Neural cell (in vitro differentiated cells): ENCODE data around the gene ERCC2. TPM values are rescaled to one million over a fixed set of nuclear protein-coding genes. Genes with fewer than 3 reads are reported as not detected.

Source experiments
- H2AFZ ChIP-seq: fragments of 200-600, 300-800 bp; sonication (generic), shearing (Covaris generic); 2 replicates; pipeline ENCODE4 v1.6.0; 2014; ENCODE audit warnings: low read depth, mild to moderate bottlenecking, antibody characterized with exemption, low read length, moderate library complexity
- H3F3A ChIP-seq: fragments of 200-600 bp; shearing (Covaris generic); 2 replicates; pipeline ENCODE4 v1.6.1; 2016; ENCODE audit warnings: mild to moderate bottlenecking, moderate library complexity, mixed read lengths, antibody characterized with exemption, low read length; ENCODE audit not compliant: insufficient read depth, poor library complexity, severe bottlenecking
- H3K27ac ChIP-seq: fragments of 200-600, 300-800 bp; sonication (generic), shearing (Covaris generic); 2 replicates; pipeline ENCODE4 v1.5.1; 2014; ENCODE audit warnings: mild to moderate bottlenecking, low read length, moderate library complexity
- H3K27me3 ChIP-seq: fragments of 300-800, 200-600 bp; sonication (generic), shearing (Covaris generic); 2 replicates; pipeline ENCODE4 v1.6.0; 2014; ENCODE audit warnings: mild to moderate bottlenecking, low read depth, low read length, moderate library complexity; ENCODE audit not compliant: insufficient read depth
- H3K36me3 ChIP-seq: fragments of 300-800, 200-600 bp; sonication (generic), shearing (Covaris generic); 2 replicates; pipeline ENCODE4 v1.5.1; 2014; ENCODE audit warnings: mild to moderate bottlenecking, antibody characterized with exemption, low read length, moderate library complexity; ENCODE audit not compliant: insufficient read depth
- H3K4me2 ChIP-seq: fragments of 300-800, 200-600 bp; sonication (generic), shearing (Covaris generic); 2 replicates; pipeline ENCODE4 v1.6.0; 2014; ENCODE audit warnings: mild to moderate bottlenecking, low read length
- H3K4me3 ChIP-seq: fragments of 300-800, 200-600 bp; sonication (generic), shearing (Covaris generic); 2 replicates; pipeline ENCODE4 v1.5.1; 2014; ENCODE audit warnings: mild to moderate bottlenecking, low read length, moderate library complexity
- H3K79me2 ChIP-seq: fragments of 200-600 bp; shearing (Covaris generic); replicated peaks from 2 replicates; pipeline ENCODE4 v1.6.0; 2014; ENCODE audit warnings: mild to moderate bottlenecking, low read length, moderate library complexity; ENCODE audit not compliant: insufficient read depth
- H3K9ac ChIP-seq: fragments of 300-800, 200-600 bp; sonication (generic), shearing (Covaris generic); 2 replicates; pipeline ENCODE4 v1.6.1; 2016; ENCODE audit warnings: mild to moderate bottlenecking, low read length, mixed read lengths
- H3K9me2 ChIP-seq: fragments of 200-600 bp; shearing (Covaris generic); 2 replicates; pipeline ENCODE4 v1.6.1; 2016; ENCODE audit warnings: mild to moderate bottlenecking, low read length, mixed read lengths; ENCODE audit not compliant: insufficient read depth
- H3K9me3 ChIP-seq: fragments of 200-600, 300-800 bp; sonication (generic), shearing (Covaris generic); 2 replicates; pipeline ENCODE4 v1.6.1; 2016; ENCODE audit warnings: mild to moderate bottlenecking, mixed run types, low read length, moderate library complexity, mixed read lengths
- H4K20me1 ChIP-seq: fragments of 200-600 bp; shearing (Covaris generic); 2 replicates; pipeline ENCODE4 v1.6.1; 2016; ENCODE audit warnings: mild to moderate bottlenecking, mixed run types; ENCODE audit not compliant: insufficient read depth
- EP300 ChIP-seq: fragments of 450-650 bp; conservative IDR thresholded peaks from 2 replicates; pipeline ENCODE4 v1.6.1; 2014; ENCODE audit warnings: antibody characterized with exemption, mild to moderate bottlenecking, moderate library complexity; ENCODE audit not compliant: poor library complexity, severe bottlenecking
- EZH2 ChIP-seq: fragments of 200-600, 300-800 bp; shearing (Covaris generic), sonication (generic); IDR thresholded peaks from 2 replicates; pipeline ENCODE4 v1.6.1; 2014; ENCODE audit warnings: antibody characterized with exemption, low read length, borderline replicate concordance, mild to moderate bottlenecking; ENCODE audit not compliant: insufficient read depth, poor library complexity, severe bottlenecking
- MXI1 ChIP-seq: fragments of 450-650 bp; conservative IDR thresholded peaks from 2 replicates; pipeline ENCODE4 v1.6.1; 2014; ENCODE audit warnings: antibody characterized with exemption, mild to moderate bottlenecking; ENCODE audit not compliant: poor library complexity, severe bottlenecking
- POLR2AphosphoS5 ChIP-seq: IDR thresholded peaks from 2 replicates; pipeline ENCODE4 v1.6.1; 2012
- RAD21 ChIP-seq: fragments of 450-650 bp; conservative IDR thresholded peaks from 2 replicates; pipeline ENCODE4 v1.6.1; 2014; ENCODE audit warnings: antibody characterized with exemption, mild to moderate bottlenecking, moderate library complexity
- SMC3 ChIP-seq: fragments of 450-650 bp; conservative IDR thresholded peaks from 2 replicates; pipeline ENCODE4 v1.6.1; 2014; ENCODE audit warnings: antibody characterized with exemption, mild to moderate bottlenecking, moderate library complexity; ENCODE audit not compliant: poor library complexity
- TAF1 ChIP-seq: IDR thresholded peaks from 2 replicates; pipeline ENCODE4 v1.6.1; 2012; ENCODE audit warnings: low read depth
- polyA plus RNA-seq: library from polyadenylated mRNA; depleted of rRNA; stranded (reverse); fragments of >200 nt; gene quantifications from 2 replicates; pipeline ENCODE4 v1.2.3, GENCODE V29; 2014
- TF ChIP-seq, protein P1 (sequence below): fragments of 450-650 bp; IDR thresholded peaks from 2 replicates; pipeline ENCODE4 v1.5.1; 2014; ENCODE audit warnings: antibody characterized with exemption, mild to moderate bottlenecking, moderate library complexity; ENCODE audit not compliant: poor library complexity, severe bottlenecking
- TF ChIP-seq, protein P2 (sequence below): IDR thresholded peaks from 2 replicates; pipeline ENCODE4 v1.6.1; 2012; ENCODE audit warnings: borderline replicate concordance

Gene ERCC2
- polyA plus RNA-seq, 1 donor from 2014 or later: 28.8 TPM

DNA sequence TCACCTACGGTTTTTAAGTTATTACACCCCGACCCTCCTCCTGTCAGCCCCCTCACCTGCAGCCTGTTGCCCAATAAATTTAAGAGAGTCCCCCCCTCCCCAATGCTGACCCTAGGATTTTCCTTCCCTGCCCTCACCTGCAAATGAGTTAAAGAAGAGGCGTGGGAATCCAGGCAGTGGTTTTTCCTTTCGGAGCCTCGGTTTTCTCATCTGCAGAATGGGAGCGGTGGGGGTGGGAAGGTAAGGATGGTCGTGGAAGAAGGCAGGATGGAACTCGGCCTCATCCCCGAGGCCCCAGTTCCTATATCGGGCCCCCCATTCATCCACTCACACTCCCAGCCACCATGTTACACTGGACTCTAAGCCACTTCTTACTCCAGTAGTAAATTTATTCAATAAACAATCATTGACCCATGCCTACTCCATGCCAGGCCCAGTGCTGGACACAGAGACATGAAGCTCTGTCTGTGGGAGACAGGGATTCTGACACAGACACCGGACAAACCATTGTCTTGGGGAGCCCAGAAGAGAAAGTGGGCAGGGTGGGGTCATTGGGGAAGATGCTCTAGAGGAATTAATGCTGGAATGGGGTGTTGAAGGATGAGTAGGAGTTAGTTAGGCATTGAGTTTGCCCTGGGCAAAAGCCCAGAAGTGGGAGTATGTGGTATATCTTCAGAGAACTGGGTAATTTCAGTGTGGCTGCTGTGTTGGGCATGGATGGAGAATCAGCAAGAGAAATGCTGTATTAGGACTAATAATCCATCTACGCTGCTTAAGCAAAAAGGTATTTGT lies 66.9 kb downstream of the ERCC2 start:
- Histone ChIP-seq H3K9me3 (no peaks in the 10 kb centered on the region), H3K9ac (no peak overlapping the region), H3K79me2 (no peaks in the 10 kb centered on the region), H3F3A (no peaks in the 10 kb centered on the region), H3K27me3 (no peaks in the 10 kb centered on the region), H3K27ac (no peak overlapping the region), H3K36me3 (no peaks in the 10 kb centered on the region), H4K20me1 (no peaks in the 10 kb centered on the region), H3K9me2 (no peaks in the 10 kb centered on the region), H3K4me2 (no peak overlapping the region), H3K4me3 (no peak overlapping the region), H2AFZ (no peak overlapping the region)
- TF ChIP-seq EZH2 (no peak), POLR2AphosphoS5 (no peak), EP300 (no peak), RAD21 (no peak)

DNA sequence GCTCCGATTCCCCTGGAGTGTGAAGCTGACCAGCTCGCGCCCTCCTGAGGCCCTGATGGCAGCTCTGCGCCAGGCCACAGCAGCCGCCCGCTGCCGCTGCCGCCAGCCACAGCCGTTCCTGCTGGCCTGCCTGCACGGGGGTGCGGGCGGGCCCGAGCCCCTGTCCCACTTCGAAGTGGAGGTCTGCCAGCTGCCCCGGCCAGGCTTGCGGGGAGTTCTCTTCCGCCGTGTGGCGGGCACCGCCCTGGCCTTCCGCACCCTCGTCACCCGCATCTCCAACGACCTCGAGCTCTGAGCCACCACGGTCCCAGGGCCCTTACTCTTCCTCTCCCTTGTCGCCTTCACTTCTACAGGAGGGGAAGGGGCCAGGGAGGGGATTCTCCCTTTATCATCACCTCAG lies 68.0 kb downstream of the ERCC2 start:
- TF ChIP-seq POLR2AphosphoS5 (no peak), MXI1 (no peak), SMC3 (no peak), EZH2 (no peak), EP300 (no peak), RAD21 (no peak), TAF1 (no peak)
- TF ChIP-seq, protein P1, sequence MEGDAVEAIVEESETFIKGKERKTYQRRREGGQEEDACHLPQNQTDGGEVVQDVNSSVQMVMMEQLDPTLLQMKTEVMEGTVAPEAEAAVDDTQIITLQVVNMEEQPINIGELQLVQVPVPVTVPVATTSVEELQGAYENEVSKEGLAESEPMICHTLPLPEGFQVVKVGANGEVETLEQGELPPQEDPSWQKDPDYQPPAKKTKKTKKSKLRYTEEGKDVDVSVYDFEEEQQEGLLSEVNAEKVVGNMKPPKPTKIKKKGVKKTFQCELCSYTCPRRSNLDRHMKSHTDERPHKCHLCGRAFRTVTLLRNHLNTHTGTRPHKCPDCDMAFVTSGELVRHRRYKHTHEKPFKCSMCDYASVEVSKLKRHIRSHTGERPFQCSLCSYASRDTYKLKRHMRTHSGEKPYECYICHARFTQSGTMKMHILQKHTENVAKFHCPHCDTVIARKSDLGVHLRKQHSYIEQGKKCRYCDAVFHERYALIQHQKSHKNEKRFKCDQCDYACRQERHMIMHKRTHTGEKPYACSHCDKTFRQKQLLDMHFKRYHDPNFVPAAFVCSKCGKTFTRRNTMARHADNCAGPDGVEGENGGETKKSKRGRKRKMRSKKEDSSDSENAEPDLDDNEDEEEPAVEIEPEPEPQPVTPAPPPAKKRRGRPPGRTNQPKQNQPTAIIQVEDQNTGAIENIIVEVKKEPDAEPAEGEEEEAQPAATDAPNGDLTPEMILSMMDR: no peak
- TF ChIP-seq, protein P2, sequence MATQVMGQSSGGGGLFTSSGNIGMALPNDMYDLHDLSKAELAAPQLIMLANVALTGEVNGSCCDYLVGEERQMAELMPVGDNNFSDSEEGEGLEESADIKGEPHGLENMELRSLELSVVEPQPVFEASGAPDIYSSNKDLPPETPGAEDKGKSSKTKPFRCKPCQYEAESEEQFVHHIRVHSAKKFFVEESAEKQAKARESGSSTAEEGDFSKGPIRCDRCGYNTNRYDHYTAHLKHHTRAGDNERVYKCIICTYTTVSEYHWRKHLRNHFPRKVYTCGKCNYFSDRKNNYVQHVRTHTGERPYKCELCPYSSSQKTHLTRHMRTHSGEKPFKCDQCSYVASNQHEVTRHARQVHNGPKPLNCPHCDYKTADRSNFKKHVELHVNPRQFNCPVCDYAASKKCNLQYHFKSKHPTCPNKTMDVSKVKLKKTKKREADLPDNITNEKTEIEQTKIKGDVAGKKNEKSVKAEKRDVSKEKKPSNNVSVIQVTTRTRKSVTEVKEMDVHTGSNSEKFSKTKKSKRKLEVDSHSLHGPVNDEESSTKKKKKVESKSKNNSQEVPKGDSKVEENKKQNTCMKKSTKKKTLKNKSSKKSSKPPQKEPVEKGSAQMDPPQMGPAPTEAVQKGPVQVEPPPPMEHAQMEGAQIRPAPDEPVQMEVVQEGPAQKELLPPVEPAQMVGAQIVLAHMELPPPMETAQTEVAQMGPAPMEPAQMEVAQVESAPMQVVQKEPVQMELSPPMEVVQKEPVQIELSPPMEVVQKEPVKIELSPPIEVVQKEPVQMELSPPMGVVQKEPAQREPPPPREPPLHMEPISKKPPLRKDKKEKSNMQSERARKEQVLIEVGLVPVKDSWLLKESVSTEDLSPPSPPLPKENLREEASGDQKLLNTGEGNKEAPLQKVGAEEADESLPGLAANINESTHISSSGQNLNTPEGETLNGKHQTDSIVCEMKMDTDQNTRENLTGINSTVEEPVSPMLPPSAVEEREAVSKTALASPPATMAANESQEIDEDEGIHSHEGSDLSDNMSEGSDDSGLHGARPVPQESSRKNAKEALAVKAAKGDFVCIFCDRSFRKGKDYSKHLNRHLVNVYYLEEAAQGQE: no peak

More for the DNA sequence above, 68.0 kb downstream of the ERCC2 start:
- H3K4me2 ChIP-seq: no peak overlapping the region
- H3K9ac ChIP-seq: no peak overlapping the region
- no peak overlapping the region for H2AFZ ChIP-seq
- no peak overlapping the region for H3K4me3 ChIP-seq
- H3K36me3 ChIP-seq: peaks cover 4% of the 10 kb centered on the region
- no peaks in the 10 kb centered on the region for H3K9me2 ChIP-seq
- H3K27ac ChIP-seq: no peak overlapping the region
- no peaks in the 10 kb centered on the region for H4K20me1 ChIP-seq
- H3K79me2 ChIP-seq: no peaks in the 10 kb centered on the region
- no peaks in the 10 kb centered on the region for H3F3A ChIP-seq
- H3K27me3 ChIP-seq: no peaks in the 10 kb centered on the region
- no peaks in the 10 kb centered on the region for H3K9me3 ChIP-seq

Other genes with a start within 250 kb of the ERCC2 start
- 1.6 and 2.8 TPM in 2 replicates for gene NKPD1, start 209.6 kb downstream of the ERCC2 start, polyA plus RNA-seq
- gene TRAPPC6A, start 192.3 kb downstream of the ERCC2 start, polyA plus RNA-seq: 34.9 and 48.5 TPM in 2 replicates
- 1.8 and 4.3 TPM in 2 replicates for gene BLOC1S3, start 191.8 kb downstream of the ERCC2 start, polyA plus RNA-seq
- not detected in 2 replicates for gene EXOC3L2, start 125.2 kb downstream of the ERCC2 start, polyA plus RNA-seq
- gene MARK4, start 119.3 kb downstream of the ERCC2 start, polyA plus RNA-seq: 11.6 and 23.1 TPM in 2 replicates
- gene CKM, start 47.7 kb downstream of the ERCC2 start, polyA plus RNA-seq: 0.14 TPM in 1 of 2 replicates, not detected in the other
- gene KLC3, start 29.8 kb downstream of the ERCC2 start, polyA plus RNA-seq: 0.44 TPM in 1 of 2 replicates, not detected in the other
- gene PPP1R13L, start 34.5 kb upstream of the ERCC2 start, polyA plus RNA-seq: 0.74 TPM in 1 of 2 replicates, not detected in the other
- gene POLR1G, start 36.1 kb upstream of the ERCC2 start, polyA plus RNA-seq: 2.3 and 2.4 TPM in 2 replicates
- gene ERCC1, start 53.3 kb upstream of the ERCC2 start, polyA plus RNA-seq: 69.2 and 80.8 TPM in 2 replicates
- gene FOSB, start 97.4 kb upstream of the ERCC2 start, polyA plus RNA-seq: 1.4 and 2.1 TPM in 2 replicates
- gene RTN2, start 126.5 kb upstream of the ERCC2 start, polyA plus RNA-seq: 70.3 and 83.9 TPM in 2 replicates
- 1.0 and 1.8 TPM in 2 replicates for gene PPM1N, start 127.9 kb upstream of the ERCC2 start, polyA plus RNA-seq
- gene VASP, start 136.9 kb upstream of the ERCC2 start, polyA plus RNA-seq: 6.1 and 15.6 TPM in 2 replicates
- gene OPA3, start 214.2 kb upstream of the ERCC2 start, polyA plus RNA-seq: 3.3 and 6.0 TPM in 2 replicates
- 0.25 TPM in 1 of 2 replicates, not detected in the other for gene GPR4, start 231.6 kb upstream of the ERCC2 start, polyA plus RNA-seq